Activated CD8-positive, alpha-beta T cell treated with anti-CD3 and anti-CD28 coated beads for 36 hours (primary cell): ENCODE data around the gene NXN. TPM values are rescaled to one million over a fixed set of nuclear protein-coding genes. Genes with fewer than 3 reads are reported as not detected.
A peak's percentile ranks its signal among the peaks of the same experiment; 100 is the strongest.
"Not testable (repeated sequence)": the region's sequence is repeated elsewhere in the genome, so short reads cannot be mapped to it uniquely, and the experiment has no call there.

Experiments used
- ATAC-seq: fragments of 200-7000 bp; cut with Tn5 transposase; one replicate; pipeline ENCODE4 v1.10.0; 2021; ENCODE audit warnings: mild to moderate bottlenecking, moderate library complexity
- CTCF ChIA-PET: fragments of 350-600 bp; sonication (Branson Sonifier 250); formaldehyde crosslinking; loops from one replicate; lab custom pipeline; 2021; ENCODE audit warnings: antibody characterized with exemption; lab: Charles Lee
- POLR2A ChIA-PET: fragments of 350-600 bp; sonication (Branson Sonifier 250); formaldehyde crosslinking; loops from one replicate; lab custom pipeline; 2021; ENCODE audit warnings: antibody characterized with exemption; lab: Charles Lee
- DNase-seq: peaks from one replicate; pipeline ENCODE4 v3.0.0-alpha.2; 2020
- H3K27ac Mint-ChIP-seq: one replicate; pipeline ENCODE4 v1.8.0; 2021; ENCODE audit warnings: mild to moderate bottlenecking, mixed read lengths
- H3K27me3 Mint-ChIP-seq: one replicate; pipeline ENCODE4 v1.8.0; 2021; ENCODE audit warnings: mixed read lengths
- H3K36me3 Mint-ChIP-seq: one replicate; pipeline ENCODE4 v1.8.0; 2021; ENCODE audit warnings: low read depth, mixed read lengths
- H3K4me1 Mint-ChIP-seq: one replicate; pipeline ENCODE4 v1.8.0; 2021; ENCODE audit warnings: low read depth, mixed read lengths
- H3K4me3 Mint-ChIP-seq: one replicate; pipeline ENCODE4 v1.8.0; 2021; ENCODE audit warnings: mild to moderate bottlenecking, moderate library complexity, mixed read lengths
- H3K9me3 Mint-ChIP-seq: one replicate; pipeline ENCODE4 v1.8.0; 2021; ENCODE audit warnings: mixed read lengths
- intact Hi-C: fragments of 100-400 bp; cut with micrococcal nuclease; formaldehyde crosslinking; loops from one replicate; pipeline ENCODE4 v1.10.0; 2022
- microRNA-seq: library from miRNA; unstranded; fragments of <30 nt; microRNA quantifications from one replicate; pipeline ENCODE4 v1.2.0, GENCODE V29; 2022; ENCODE audit warnings: borderline microRNAs expressed, borderline replicate concordance
- total RNA-seq, 2 experiments: library from RNA; stranded (reverse); gene quantifications; one replicate each; pipeline ENCODE4 v1.2.3, GENCODE V29; 2021
- TF ChIP-seq, protein P1 (sequence below): fragments of 200-600 bp; IDR thresholded peaks from one replicate; pipeline ENCODE4 v1.8.0; 2022; ENCODE audit warnings: antibody characterized with exemption, mild to moderate bottlenecking

Gene NXN
- total RNA-seq, 2 experiments from 2014 or later = 1.2 to 1.4 TPM

DNA sequence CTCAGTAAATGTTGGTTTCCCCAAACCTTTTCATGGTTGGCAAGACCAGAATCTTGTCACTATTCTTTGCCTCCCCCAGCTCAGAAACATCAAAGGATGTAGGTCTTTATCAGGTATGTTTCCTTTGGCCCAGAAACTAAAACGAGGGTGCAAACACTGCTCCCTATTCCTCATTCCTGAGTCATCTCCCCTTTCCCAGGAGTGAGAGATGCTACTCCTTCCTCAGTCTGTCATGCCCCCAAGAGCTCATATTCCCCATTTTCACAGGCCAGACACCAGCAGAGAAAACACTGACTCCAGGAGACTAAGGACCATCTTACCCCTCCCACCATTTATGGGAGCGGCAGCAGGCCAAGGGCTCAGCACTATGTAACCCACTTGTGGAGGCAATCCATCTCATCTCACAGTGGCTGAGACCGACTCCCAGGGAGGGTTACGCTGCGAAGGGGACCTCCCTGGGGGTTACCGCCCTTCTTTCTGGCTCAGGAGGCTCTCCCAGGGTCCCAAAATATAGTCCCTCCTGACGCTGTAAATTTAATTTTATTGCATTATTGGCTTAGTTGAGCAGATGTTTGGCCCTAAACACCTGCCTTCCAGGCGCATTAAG is 229.0 kb downstream of the NXN start:
- H3K27me3 Mint-ChIP-seq = no peaks in the 10 kb centered on the region
- DNase-seq = no peak
- H3K4me1 Mint-ChIP-seq = peaks cover 32% of the 10 kb centered on the region
- ChIA-PET CTCF (interaction anchor here (0.9 to 1.5 kb wide), 8 partner anchors 9 to 231 kb away, joined by 3 to 5 read pairs (median 3); no protein-coding TSS in a partner anchor), POLR2A (interaction anchor here (0.8 to 5.0 kb wide), 7 partner anchors 10 to 35 kb away, joined by 3 to 34 read pairs (median 7); partner anchors contain the start of genes GLOD4, MRM3 and VPS53)
- H3K9me3 Mint-ChIP-seq = peaks cover 5% of the 10 kb centered on the region
- no peak for ATAC-seq
- H3K27ac Mint-ChIP-seq = peak overlapping the region; percentile 92
- H3K36me3 Mint-ChIP-seq = peaks cover 49% of the 10 kb centered on the region
- intact Hi-C loops = no loop called here
- TF ChIP-seq, protein P1, sequence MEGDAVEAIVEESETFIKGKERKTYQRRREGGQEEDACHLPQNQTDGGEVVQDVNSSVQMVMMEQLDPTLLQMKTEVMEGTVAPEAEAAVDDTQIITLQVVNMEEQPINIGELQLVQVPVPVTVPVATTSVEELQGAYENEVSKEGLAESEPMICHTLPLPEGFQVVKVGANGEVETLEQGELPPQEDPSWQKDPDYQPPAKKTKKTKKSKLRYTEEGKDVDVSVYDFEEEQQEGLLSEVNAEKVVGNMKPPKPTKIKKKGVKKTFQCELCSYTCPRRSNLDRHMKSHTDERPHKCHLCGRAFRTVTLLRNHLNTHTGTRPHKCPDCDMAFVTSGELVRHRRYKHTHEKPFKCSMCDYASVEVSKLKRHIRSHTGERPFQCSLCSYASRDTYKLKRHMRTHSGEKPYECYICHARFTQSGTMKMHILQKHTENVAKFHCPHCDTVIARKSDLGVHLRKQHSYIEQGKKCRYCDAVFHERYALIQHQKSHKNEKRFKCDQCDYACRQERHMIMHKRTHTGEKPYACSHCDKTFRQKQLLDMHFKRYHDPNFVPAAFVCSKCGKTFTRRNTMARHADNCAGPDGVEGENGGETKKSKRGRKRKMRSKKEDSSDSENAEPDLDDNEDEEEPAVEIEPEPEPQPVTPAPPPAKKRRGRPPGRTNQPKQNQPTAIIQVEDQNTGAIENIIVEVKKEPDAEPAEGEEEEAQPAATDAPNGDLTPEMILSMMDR = no peak
- peak overlapping the region; percentile 90 for H3K4me3 Mint-ChIP-seq

DNA sequence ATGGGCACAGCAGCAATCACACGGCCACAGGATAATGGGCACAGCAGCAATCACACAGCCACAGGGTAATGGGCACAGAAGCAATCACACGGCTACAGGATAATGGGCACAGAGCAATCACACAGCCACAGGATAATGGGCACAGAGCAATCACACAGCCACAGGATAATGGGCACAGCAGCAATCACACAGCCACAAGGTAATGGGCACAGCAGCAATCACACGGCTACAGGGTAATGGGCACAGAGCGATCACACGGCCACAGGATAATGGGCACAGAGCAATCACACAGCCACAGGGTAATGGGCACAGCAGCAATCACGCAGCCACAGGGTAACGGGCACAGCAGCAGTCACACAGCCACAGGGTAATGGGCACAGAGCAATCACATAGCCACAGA is 230.2 kb downstream of the NXN start:
- peaks cover 59% of the 10 kb centered on the region for H3K36me3 Mint-ChIP-seq
- POLR2A ChIA-PET = interaction anchor here (2.0 to 5.0 kb wide), 3 partner anchors 8 to 33 kb away, joined by 11 to 34 read pairs (median 33); partner anchors contain the start of genes GLOD4 and MRM3
- ATAC-seq = not testable (repeated sequence)

More for the DNA sequence above, 230.2 kb downstream of the NXN start:
- peak overlapping the region; percentile 55 for H3K27ac Mint-ChIP-seq
- H3K4me3 Mint-ChIP-seq = peak overlapping the region; percentile 90
- H3K4me1 Mint-ChIP-seq = peaks cover 34% of the 10 kb centered on the region
- CTCF ChIA-PET = interaction anchor here (1.2 kb wide), 1 partner anchor 10 kb away, joined by 3 read pairs; no protein-coding TSS in a partner anchor
- H3K27me3 Mint-ChIP-seq, DNase-seq, H3K9me3 Mint-ChIP-seq, intact Hi-C loops: not testable (repeated sequence)

Small RNA genes within 50 kb of the gene (microRNA-seq; reads per million reads assigned to microRNA genes)
- 0.91 reads per million for gene MIR3183

Other genes starting within 250 kb of the NXN start
- gene TLCD3A, start 247.2 kb downstream of the NXN start, total RNA-seq = 10 to 100 TPM; 30.9 to 34.4 TPM
- 10 to 100 TPM; 52.8 to 55.8 TPM for gene GEMIN4, start 227.5 kb downstream of the NXN start, total RNA-seq
- gene GLOD4, start 197.5 kb downstream of the NXN start, total RNA-seq = 10 to 100 TPM; 47.3 to 55.2 TPM
- 10 to 100 TPM; 35.5 to 36.2 TPM for gene MRM3, start 197.4 kb downstream of the NXN start, total RNA-seq
- gene TIMM22, start 17.4 kb upstream of the NXN start, total RNA-seq = 10 to 100 TPM in 1 of 2 experiments, 1 to 10 TPM in 1; 8.8 to 10.2 TPM
- 10 to 100 TPM; 44.4 to 46.6 TPM for gene ABR, start 200.2 kb upstream of the NXN start, total RNA-seq